ENCODE results near the gene CAPN13.

Gene CAPN13

DNA sequence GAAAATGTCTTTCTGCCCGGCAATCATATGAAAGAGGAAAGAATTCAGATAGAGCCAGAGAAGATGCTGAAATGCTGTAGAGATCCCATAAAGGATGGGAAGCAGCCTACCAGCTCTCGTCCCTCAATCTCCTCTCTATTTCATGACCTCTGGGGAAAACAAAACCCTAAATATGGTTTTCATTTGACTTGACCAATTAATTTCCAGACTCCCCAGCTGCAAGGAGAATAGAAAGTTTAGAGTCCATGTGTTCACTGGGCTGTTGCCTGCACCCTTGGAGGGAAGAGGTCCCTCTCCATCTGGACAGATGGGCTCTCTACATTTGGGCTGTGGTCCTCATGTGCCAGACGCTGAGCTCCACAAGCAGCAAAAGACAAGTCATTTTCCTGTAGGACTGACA is 40.6 kb downstream of the CAPN13 start:
- no peaks in the 10 kb centered on the region for H3K27me3 ChIP-seq (ENCODE audit: insufficient read depth, low read length)
- H3K4me2 ChIP-seq (ENCODE audit: low read length): no peak overlapping the region
- no peaks in the 10 kb centered on the region for H4K20me1 ChIP-seq (ENCODE audit: insufficient read depth, low read length)
- no peaks in the 10 kb centered on the region for H3K79me2 ChIP-seq (ENCODE audit: insufficient read depth, low read length)
- no peak overlapping the region for H3K9ac ChIP-seq (ENCODE audit: low read length)
- no peaks in the 10 kb centered on the region for H3K9me2 ChIP-seq (ENCODE audit: low read depth, low read length)
- no peak for TF ChIP-seq EZH2 (IDR thresholded peaks at IDR 0.05; ENCODE audit: borderline replicate concordance, low read length)
- TF ChIP-seq, protein P1, sequence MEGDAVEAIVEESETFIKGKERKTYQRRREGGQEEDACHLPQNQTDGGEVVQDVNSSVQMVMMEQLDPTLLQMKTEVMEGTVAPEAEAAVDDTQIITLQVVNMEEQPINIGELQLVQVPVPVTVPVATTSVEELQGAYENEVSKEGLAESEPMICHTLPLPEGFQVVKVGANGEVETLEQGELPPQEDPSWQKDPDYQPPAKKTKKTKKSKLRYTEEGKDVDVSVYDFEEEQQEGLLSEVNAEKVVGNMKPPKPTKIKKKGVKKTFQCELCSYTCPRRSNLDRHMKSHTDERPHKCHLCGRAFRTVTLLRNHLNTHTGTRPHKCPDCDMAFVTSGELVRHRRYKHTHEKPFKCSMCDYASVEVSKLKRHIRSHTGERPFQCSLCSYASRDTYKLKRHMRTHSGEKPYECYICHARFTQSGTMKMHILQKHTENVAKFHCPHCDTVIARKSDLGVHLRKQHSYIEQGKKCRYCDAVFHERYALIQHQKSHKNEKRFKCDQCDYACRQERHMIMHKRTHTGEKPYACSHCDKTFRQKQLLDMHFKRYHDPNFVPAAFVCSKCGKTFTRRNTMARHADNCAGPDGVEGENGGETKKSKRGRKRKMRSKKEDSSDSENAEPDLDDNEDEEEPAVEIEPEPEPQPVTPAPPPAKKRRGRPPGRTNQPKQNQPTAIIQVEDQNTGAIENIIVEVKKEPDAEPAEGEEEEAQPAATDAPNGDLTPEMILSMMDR (IDR thresholded peaks at IDR 0.05; ENCODE audit: low read length): no peak
- H2AFZ ChIP-seq (ENCODE audit: low read length): no peak overlapping the region
- H3F3A ChIP-seq (ENCODE audit: insufficient read depth, low read length): no peaks in the 10 kb centered on the region
- H3K4me3 ChIP-seq (ENCODE audit: low read depth, low read length, poor library complexity, severe bottlenecking): no peak overlapping the region
- no peaks in the 10 kb centered on the region for H3K36me3 ChIP-seq (ENCODE audit: insufficient read depth, low read length)
- no peaks in the 10 kb centered on the region for H3K4me1 ChIP-seq (ENCODE audit: insufficient read depth, low read length, severe bottlenecking)
- no peaks in the 10 kb centered on the region for H3K9me3 ChIP-seq (ENCODE audit: low read length)
- H3K27ac ChIP-seq (ENCODE audit: low read depth, low read length, poor library complexity, severe bottlenecking): no peak overlapping the region

DNA sequence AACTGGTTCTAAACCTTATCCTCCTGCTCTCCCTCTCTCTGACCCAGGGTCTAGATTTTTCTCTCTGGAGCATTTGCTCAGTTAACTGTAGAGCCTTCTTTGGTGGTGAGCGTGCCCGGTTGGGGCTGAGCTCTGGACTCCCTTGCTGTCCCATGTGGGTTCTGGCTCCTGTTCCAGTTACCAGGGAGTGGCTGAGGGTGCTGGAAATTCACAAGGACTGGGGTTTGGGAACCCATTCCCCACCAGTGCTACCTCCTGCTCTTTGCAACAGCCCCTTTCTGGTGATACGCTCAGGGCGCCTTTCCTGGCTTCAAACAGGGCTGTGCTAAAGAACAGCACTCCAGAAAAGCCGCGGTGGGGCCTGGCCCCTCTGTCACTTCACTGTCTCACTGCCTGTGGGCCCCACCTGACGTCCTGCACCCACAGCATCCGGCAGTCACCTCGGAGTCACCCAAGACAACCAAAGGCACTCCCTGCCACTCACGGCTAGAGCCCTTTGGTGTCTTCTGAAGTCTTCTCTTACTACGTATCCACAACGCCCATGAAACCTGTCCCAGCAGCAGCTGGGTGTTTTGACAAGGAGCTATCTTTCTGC is 41.3 kb downstream of the CAPN13 start:
- H2AFZ ChIP-seq (ENCODE audit: low read length): no peak overlapping the region
- no peaks in the 10 kb centered on the region for H3K9me2 ChIP-seq (ENCODE audit: low read depth, low read length)
- no peaks in the 10 kb centered on the region for H3K27me3 ChIP-seq (ENCODE audit: insufficient read depth, low read length)
- H4K20me1 ChIP-seq (ENCODE audit: insufficient read depth, low read length): no peaks in the 10 kb centered on the region
- H3K27ac ChIP-seq (ENCODE audit: low read depth, low read length, poor library complexity, severe bottlenecking): no peak overlapping the region
- no peaks in the 10 kb centered on the region for H3K36me3 ChIP-seq (ENCODE audit: insufficient read depth, low read length)
- no peak overlapping the region for H3K4me2 ChIP-seq (ENCODE audit: low read length)
- H3K9ac ChIP-seq (ENCODE audit: low read length): no peak overlapping the region
- H3K9me3 ChIP-seq (ENCODE audit: low read length): no peaks in the 10 kb centered on the region
- H3K79me2 ChIP-seq (ENCODE audit: insufficient read depth, low read length): no peaks in the 10 kb centered on the region
- no peak for TF ChIP-seq EZH2 (IDR thresholded peaks at IDR 0.05; ENCODE audit: borderline replicate concordance, low read length)
- no peaks in the 10 kb centered on the region for H3K4me1 ChIP-seq (ENCODE audit: insufficient read depth, low read length, severe bottlenecking)
- no peaks in the 10 kb centered on the region for H3F3A ChIP-seq (ENCODE audit: insufficient read depth, low read length)
- no peak overlapping the region for H3K4me3 ChIP-seq (ENCODE audit: low read depth, low read length, poor library complexity, severe bottlenecking)

DNA sequence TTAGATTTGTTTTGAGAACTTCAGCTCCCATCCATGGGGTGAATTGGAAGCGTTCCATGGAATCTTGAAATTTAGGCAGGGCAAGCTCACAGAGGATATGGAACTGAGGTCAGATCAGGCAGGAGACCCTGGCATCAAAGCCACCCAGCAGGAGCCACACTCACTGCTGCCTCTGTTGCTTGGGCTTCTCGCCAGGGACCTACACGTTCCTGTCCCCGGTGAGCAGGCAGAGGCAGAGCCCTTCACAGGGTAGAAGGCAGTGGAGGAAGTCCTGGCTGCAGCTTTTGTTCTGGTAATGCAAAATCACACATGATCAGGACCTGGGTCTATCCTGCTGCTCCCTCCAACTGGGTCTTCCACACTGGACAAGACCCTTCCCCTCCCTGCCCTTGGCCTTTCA is 42.1 kb downstream of the CAPN13 start:
- H3K9ac ChIP-seq (ENCODE audit: low read length): no peak overlapping the region
- no peaks in the 10 kb centered on the region for H4K20me1 ChIP-seq (ENCODE audit: insufficient read depth, low read length)
- H3K4me2 ChIP-seq (ENCODE audit: low read length): no peak overlapping the region
- no peaks in the 10 kb centered on the region for H3K4me1 ChIP-seq (ENCODE audit: insufficient read depth, low read length, severe bottlenecking)
- no peak overlapping the region for H2AFZ ChIP-seq (ENCODE audit: low read length)
- no peak for TF ChIP-seq EZH2 (IDR thresholded peaks at IDR 0.05; ENCODE audit: borderline replicate concordance, low read length)
- TF ChIP-seq, protein P1 (IDR thresholded peaks at IDR 0.05; ENCODE audit: low read length): no peak
- no peaks in the 10 kb centered on the region for H3K27me3 ChIP-seq (ENCODE audit: insufficient read depth, low read length)
- H3K4me3 ChIP-seq (ENCODE audit: low read depth, low read length, poor library complexity, severe bottlenecking): no peak overlapping the region
- H3F3A ChIP-seq (ENCODE audit: insufficient read depth, low read length): no peaks in the 10 kb centered on the region
- no peaks in the 10 kb centered on the region for H3K79me2 ChIP-seq (ENCODE audit: insufficient read depth, low read length)
- no peaks in the 10 kb centered on the region for H3K9me3 ChIP-seq (ENCODE audit: low read length)
- H3K27ac ChIP-seq (ENCODE audit: low read depth, low read length, poor library complexity, severe bottlenecking): no peak overlapping the region
- no peaks in the 10 kb centered on the region for H3K9me2 ChIP-seq (ENCODE audit: low read depth, low read length)
- H3K36me3 ChIP-seq (ENCODE audit: insufficient read depth, low read length): no peaks in the 10 kb centered on the region
